ENCODE data around the gene CDC42EP5. TPM values are rescaled to one million over a fixed set of nuclear protein-coding genes. Genes with fewer than 3 reads are reported as not detected.

Gene CDC42EP5
- total and polyA plus RNA-seq, 4 donors, result 0.28 to 2.2 (median 0.84) TPM; not detected in 1

DNA sequence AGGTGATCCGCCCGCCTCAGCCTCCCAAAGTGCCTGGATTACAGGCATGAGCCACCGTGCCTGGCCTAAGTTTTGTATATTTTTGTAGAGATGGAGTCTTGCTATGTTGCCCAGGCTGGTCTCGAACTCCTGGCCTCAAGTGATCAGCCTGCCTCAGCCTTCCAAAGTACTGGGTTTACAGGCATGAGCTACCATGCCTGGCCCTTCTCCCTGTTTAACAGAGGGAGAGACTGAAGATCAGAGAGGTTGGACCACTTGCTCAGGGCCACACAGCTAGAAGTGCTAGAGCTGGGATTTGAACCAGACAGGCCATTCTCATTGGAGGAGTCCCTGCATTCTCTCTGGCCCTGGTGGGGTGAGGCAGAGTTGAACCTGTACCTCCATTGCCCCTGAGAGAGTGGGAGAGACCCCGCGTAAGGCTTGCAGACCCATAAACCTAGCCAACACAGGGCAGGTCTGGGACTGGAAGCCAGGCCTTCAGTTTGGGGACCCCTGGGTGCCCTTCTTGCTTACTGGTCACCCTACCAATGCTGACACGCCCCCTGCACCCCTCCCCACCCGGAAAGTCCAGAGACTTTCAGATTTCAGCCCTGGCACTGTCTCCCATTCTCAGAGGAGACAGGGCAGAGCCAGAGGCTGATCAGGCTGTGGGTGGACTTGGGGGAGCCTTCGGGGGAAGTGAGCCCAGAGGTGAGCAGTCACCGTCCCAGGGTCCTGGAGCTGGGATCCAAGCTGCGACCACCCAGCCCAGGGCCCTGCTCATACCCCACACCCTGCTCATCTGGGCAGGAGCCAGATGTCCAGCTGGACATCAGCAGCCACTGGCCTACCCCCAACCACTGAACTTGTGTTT is 44.5 kb downstream of the CDC42EP5 start:
- Histone ChIP-seq H3K9me3 (ENCODE audit: control insufficient read depth in 4 of 4, low read length in 3 of 4) (no peaks in the 10 kb centered on the region), H3K27me3 (ENCODE audit: control insufficient read depth in 4 of 4, insufficient read depth in 4 of 4, low read length in 3 of 4) (peaks cover 0 to 5% (median 2%) of the 10 kb centered on the region in 4 donors), H3K36me3 (ENCODE audit: control insufficient read depth in 4 of 4, insufficient read depth in 3 of 4, low read depth in 1 of 4, low read length in 3 of 4) (no peaks in the 10 kb centered on the region), H3K4me3 (ENCODE audit: low read depth in 1 of 3, low read length in 3 of 3) (no peak overlapping the region), H3K4me1 (ENCODE audit: control insufficient read depth in 4 of 4, insufficient read depth in 4 of 4, low read length in 3 of 4) (peaks cover 2 to 7% (median 7%) of the 10 kb centered on the region in 4 donors), H3K27ac (ENCODE audit: low read depth in 1 of 2, low read length in 2 of 2) (no peak overlapping the region), H3K9ac (ENCODE audit: low read depth in 1 of 2, low read length in 2 of 2) (no peak overlapping the region)
- WGBS, result 68% methylated on average over 11 of the region's 11 CpGs
- TF ChIP-seq HNF4G (IDR thresholded peaks at IDR 0.05), result no peak
- no peak for TF ChIP-seq GABPA (IDR thresholded peaks at IDR 0.05 in 1 of 2, conservative IDR thresholded peaks at IDR 0.05 in 1 of 2)
- no peak for TF ChIP-seq FOXA1 (IDR thresholded peaks at IDR 0.05)
- no peak for TF ChIP-seq JUND (IDR thresholded peaks at IDR 0.05)
- no peak for TF ChIP-seq SP1 (IDR thresholded peaks at IDR 0.05)
- TF ChIP-seq, protein P1, sequence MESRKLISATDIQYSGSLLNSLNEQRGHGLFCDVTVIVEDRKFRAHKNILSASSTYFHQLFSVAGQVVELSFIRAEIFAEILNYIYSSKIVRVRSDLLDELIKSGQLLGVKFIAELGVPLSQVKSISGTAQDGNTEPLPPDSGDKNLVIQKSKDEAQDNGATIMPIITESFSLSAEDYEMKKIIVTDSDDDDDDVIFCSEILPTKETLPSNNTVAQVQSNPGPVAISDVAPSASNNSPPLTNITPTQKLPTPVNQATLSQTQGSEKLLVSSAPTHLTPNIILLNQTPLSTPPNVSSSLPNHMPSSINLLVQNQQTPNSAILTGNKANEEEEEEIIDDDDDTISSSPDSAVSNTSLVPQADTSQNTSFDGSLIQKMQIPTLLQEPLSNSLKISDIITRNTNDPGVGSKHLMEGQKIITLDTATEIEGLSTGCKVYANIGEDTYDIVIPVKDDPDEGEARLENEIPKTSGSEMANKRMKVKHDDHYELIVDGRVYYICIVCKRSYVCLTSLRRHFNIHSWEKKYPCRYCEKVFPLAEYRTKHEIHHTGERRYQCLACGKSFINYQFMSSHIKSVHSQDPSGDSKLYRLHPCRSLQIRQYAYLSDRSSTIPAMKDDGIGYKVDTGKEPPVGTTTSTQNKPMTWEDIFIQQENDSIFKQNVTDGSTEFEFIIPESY (IDR thresholded peaks at IDR 0.05), result no peak
- TF ChIP-seq YY1 (IDR thresholded peaks at IDR 0.05), result no peak
- no peak for TF ChIP-seq TAF1 (conservative IDR thresholded peaks at IDR 0.05)
- no peak for TF ChIP-seq NR2F2 (IDR thresholded peaks at IDR 0.05)
- no peak for TF ChIP-seq FOXA2 (IDR thresholded peaks at IDR 0.05)
- TF ChIP-seq, protein P2, sequence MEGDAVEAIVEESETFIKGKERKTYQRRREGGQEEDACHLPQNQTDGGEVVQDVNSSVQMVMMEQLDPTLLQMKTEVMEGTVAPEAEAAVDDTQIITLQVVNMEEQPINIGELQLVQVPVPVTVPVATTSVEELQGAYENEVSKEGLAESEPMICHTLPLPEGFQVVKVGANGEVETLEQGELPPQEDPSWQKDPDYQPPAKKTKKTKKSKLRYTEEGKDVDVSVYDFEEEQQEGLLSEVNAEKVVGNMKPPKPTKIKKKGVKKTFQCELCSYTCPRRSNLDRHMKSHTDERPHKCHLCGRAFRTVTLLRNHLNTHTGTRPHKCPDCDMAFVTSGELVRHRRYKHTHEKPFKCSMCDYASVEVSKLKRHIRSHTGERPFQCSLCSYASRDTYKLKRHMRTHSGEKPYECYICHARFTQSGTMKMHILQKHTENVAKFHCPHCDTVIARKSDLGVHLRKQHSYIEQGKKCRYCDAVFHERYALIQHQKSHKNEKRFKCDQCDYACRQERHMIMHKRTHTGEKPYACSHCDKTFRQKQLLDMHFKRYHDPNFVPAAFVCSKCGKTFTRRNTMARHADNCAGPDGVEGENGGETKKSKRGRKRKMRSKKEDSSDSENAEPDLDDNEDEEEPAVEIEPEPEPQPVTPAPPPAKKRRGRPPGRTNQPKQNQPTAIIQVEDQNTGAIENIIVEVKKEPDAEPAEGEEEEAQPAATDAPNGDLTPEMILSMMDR (IDR thresholded peaks at IDR 0.05; ENCODE audit: low read depth, low read length, missing input control), result no peak
- TF ChIP-seq, protein P3, sequence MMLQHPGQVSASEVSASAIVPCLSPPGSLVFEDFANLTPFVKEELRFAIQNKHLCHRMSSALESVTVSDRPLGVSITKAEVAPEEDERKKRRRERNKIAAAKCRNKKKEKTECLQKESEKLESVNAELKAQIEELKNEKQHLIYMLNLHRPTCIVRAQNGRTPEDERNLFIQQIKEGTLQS (IDR thresholded peaks at IDR 0.05), result no peak
- TF ChIP-seq, protein P4, sequence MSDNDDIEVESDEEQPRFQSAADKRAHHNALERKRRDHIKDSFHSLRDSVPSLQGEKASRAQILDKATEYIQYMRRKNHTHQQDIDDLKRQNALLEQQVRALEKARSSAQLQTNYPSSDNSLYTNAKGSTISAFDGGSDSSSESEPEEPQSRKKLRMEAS (IDR thresholded peaks at IDR 0.05), result no peak
- TF ChIP-seq HNF4A (conservative IDR thresholded peaks at IDR 0.05), result no peak
- TF ChIP-seq RAD21 (IDR thresholded peaks at IDR 0.05), result no peak
- TF ChIP-seq, protein P5, sequence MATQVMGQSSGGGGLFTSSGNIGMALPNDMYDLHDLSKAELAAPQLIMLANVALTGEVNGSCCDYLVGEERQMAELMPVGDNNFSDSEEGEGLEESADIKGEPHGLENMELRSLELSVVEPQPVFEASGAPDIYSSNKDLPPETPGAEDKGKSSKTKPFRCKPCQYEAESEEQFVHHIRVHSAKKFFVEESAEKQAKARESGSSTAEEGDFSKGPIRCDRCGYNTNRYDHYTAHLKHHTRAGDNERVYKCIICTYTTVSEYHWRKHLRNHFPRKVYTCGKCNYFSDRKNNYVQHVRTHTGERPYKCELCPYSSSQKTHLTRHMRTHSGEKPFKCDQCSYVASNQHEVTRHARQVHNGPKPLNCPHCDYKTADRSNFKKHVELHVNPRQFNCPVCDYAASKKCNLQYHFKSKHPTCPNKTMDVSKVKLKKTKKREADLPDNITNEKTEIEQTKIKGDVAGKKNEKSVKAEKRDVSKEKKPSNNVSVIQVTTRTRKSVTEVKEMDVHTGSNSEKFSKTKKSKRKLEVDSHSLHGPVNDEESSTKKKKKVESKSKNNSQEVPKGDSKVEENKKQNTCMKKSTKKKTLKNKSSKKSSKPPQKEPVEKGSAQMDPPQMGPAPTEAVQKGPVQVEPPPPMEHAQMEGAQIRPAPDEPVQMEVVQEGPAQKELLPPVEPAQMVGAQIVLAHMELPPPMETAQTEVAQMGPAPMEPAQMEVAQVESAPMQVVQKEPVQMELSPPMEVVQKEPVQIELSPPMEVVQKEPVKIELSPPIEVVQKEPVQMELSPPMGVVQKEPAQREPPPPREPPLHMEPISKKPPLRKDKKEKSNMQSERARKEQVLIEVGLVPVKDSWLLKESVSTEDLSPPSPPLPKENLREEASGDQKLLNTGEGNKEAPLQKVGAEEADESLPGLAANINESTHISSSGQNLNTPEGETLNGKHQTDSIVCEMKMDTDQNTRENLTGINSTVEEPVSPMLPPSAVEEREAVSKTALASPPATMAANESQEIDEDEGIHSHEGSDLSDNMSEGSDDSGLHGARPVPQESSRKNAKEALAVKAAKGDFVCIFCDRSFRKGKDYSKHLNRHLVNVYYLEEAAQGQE (IDR thresholded peaks at IDR 0.05), result no peak
- no peak for TF ChIP-seq EGR1 (IDR thresholded peaks at IDR 0.05; ENCODE audit: low read depth in 2 of 2)
- TF ChIP-seq RXRA (IDR thresholded peaks at IDR 0.05), result no peak
- DNase-seq (ENCODE audit: low spot score), result no peak
